ENCODE measurements around the gene QRSL1.
"Not testable (repeated sequence)": the region's sequence is repeated elsewhere in the genome, so short reads cannot be mapped to it uniquely, and the experiment has no call there.

Gene QRSL1, protein sequence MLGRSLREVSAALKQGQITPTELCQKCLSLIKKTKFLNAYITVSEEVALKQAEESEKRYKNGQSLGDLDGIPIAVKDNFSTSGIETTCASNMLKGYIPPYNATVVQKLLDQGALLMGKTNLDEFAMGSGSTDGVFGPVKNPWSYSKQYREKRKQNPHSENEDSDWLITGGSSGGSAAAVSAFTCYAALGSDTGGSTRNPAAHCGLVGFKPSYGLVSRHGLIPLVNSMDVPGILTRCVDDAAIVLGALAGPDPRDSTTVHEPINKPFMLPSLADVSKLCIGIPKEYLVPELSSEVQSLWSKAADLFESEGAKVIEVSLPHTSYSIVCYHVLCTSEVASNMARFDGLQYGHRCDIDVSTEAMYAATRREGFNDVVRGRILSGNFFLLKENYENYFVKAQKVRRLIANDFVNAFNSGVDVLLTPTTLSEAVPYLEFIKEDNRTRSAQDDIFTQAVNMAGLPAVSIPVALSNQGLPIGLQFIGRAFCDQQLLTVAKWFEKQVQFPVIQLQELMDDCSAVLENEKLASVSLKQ

GRCh38 chr6:106629103-106629858 lies at the start of gene QRSL1, which contains the start of gene RTN4IP1:
Gene QRSL1 (plus strand): TSS chr6:106629578. CDS start chr6:106629682, 104 bp downstream.
Gene RTN4IP1 (minus strand): TSS chr6:106629498. CDS start chr6:106629021, 477 bp downstream.
- in situ Hi-C loops (cut with HindIII; ENCODE audit: low pct_ligation_motif_present, low sequenced_read_pairs), result no loop called here
- TF ChIP-seq, protein P1, sequence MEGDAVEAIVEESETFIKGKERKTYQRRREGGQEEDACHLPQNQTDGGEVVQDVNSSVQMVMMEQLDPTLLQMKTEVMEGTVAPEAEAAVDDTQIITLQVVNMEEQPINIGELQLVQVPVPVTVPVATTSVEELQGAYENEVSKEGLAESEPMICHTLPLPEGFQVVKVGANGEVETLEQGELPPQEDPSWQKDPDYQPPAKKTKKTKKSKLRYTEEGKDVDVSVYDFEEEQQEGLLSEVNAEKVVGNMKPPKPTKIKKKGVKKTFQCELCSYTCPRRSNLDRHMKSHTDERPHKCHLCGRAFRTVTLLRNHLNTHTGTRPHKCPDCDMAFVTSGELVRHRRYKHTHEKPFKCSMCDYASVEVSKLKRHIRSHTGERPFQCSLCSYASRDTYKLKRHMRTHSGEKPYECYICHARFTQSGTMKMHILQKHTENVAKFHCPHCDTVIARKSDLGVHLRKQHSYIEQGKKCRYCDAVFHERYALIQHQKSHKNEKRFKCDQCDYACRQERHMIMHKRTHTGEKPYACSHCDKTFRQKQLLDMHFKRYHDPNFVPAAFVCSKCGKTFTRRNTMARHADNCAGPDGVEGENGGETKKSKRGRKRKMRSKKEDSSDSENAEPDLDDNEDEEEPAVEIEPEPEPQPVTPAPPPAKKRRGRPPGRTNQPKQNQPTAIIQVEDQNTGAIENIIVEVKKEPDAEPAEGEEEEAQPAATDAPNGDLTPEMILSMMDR (IDR thresholded peaks at IDR 0.05; ENCODE audit: low read depth, low read length, missing control alignments), result no peak
- Histone ChIP-seq H3K27me3 (replicated peaks) (no peaks in the 10 kb centered on the region), H3K36me3 (replicated peaks) (no peaks in the 10 kb centered on the region), H3K27ac (peak within 1 kb of the TSS; percentile 80), H3K4me3 (ENCODE audit: low read depth, low read length) (peak within 1 kb of the TSS; percentile 78)
- DNase-seq, result peak; percentile 91

- TF ChIP-seq, protein P1 (IDR thresholded peaks at IDR 0.05; ENCODE audit: low read depth, low read length, missing control alignments), result no peak
- H3K4me3 ChIP-seq (ENCODE audit: low read depth, low read length), result no peak overlapping the region
- no peaks in the 10 kb centered on the region for H3K27me3 ChIP-seq (replicated peaks)
- DNase-seq, result no peak
- H3K36me3 ChIP-seq (replicated peaks), result no peaks in the 10 kb centered on the region
- no peak overlapping the region for H3K27ac ChIP-seq
- in situ Hi-C loops (cut with HindIII; ENCODE audit: low pct_ligation_motif_present, low sequenced_read_pairs), result no loop called here
Measured at GRCh38 chr6:106581468-106581867, 47.9 kb upstream of the QRSL1 start.

DNA sequence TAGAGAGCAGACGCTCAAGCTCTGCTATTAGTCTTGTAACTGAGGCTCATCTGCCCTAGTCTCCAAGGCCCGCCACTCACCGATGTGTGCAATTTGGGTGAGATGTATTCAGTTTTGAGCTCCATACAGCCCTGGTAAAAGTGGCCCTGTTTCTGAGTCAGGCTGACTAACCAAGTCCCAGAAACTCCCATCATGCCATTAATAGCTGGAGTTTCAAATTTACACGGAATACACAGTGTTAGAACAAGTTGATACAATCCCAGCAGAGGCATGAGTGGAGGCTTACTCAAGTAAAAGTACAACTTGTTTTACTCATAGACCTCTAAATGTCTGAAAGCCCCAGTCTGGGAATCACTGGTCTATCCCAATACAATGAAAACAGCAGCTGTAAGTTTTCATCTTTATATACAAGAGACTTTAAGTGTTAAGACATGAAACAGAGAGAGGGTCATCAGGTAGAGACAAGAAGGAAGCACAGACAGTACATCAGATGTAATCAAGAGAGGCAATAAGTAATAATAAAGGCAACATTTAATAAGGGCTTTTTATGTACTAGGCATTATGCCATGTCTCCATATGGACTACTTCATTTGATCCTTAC lies 42.5 kb upstream of the QRSL1 start:
- no peaks in the 10 kb centered on the region for H3K36me3 ChIP-seq (replicated peaks)
- DNase-seq, result no peak
- H3K27me3 ChIP-seq (replicated peaks), result no peaks in the 10 kb centered on the region
- no peak overlapping the region for H3K27ac ChIP-seq
- H3K4me3 ChIP-seq (ENCODE audit: low read depth, low read length), result no peak overlapping the region
- in situ Hi-C loops (cut with HindIII; ENCODE audit: low pct_ligation_motif_present, low sequenced_read_pairs), result no loop called here
- TF ChIP-seq, protein P1 (IDR thresholded peaks at IDR 0.05; ENCODE audit: low read depth, low read length, missing control alignments), result no peak

DNA sequence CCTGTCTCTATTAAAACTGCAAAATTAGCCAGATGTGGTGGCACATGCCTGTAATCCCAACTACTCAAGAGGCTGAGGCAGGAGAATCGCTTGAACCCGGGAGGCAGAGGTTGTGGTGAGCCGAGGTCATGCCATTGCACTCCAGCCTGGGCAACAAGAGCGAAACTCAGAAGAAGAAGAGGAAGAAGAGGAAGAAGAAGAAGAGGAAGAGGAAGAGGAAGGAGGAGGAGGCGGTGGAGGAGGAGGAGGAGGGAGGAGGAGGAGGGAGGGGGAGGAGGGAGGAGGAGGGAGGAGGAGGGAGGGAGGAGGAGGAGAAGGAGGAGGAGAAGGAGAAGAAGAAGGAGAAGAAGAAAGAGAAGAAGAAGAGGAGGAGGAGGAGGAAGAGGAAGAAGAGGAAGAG lies 40.4 kb upstream of the QRSL1 start:
- H3K36me3 ChIP-seq (replicated peaks); in situ Hi-C loops (cut with HindIII; ENCODE audit: low pct_ligation_motif_present, low sequenced_read_pairs); H3K27ac ChIP-seq: not testable (repeated sequence)

GRCh38 chr6:106591111-106591825 lies 38.1 kb upstream of the QRSL1 start:
- peak overlapping the region; percentile 18 for H3K27ac ChIP-seq
- peak; percentile 62 for DNase-seq
- in situ Hi-C loops (cut with HindIII; ENCODE audit: low pct_ligation_motif_present, low sequenced_read_pairs), result no loop called here
- H3K27me3 ChIP-seq (replicated peaks), result no peaks in the 10 kb centered on the region
- no peak overlapping the region for H3K4me3 ChIP-seq (ENCODE audit: low read depth, low read length)
- no peaks in the 10 kb centered on the region for H3K36me3 ChIP-seq (replicated peaks)
- TF ChIP-seq, protein P1 (IDR thresholded peaks at IDR 0.05; ENCODE audit: low read depth, low read length, missing control alignments), result no peak

More for the DNA sequence above, 40.4 kb upstream of the QRSL1 start:
- H3K4me3 ChIP-seq (ENCODE audit: low read depth, low read length); DNase-seq; H3K27me3 ChIP-seq (replicated peaks): not testable (repeated sequence)
